PC-9 (cell line): ENCODE measurements around the gene PYCR2. TPM values are rescaled to one million over a fixed set of nuclear protein-coding genes. Genes with fewer than 3 reads are reported as not detected.
"Not testable (repeated sequence)": the region's sequence is repeated elsewhere in the genome, so short reads cannot be mapped to it uniquely, and the experiment has no call there.

Experiments used
- BruUV-seq: library from RNA; stranded (reverse); fragments of 400-500 nt; replicated peaks from 2 replicates; lab custom pipeline; 2021; lab: Mats Ljungman, UMichigan
- CTCF ChIA-PET: fragments of 300-600 bp; sonication (Branson Sonifier 250); formaldehyde crosslinking; loops from one replicate; lab custom pipeline; 2022; ENCODE audit warnings: antibody characterized with exemption; lab: Charles Lee
- POLR2A ChIA-PET: fragments of 300-600 bp; sonication (Branson Sonifier 250); formaldehyde crosslinking; loops from one replicate; lab custom pipeline; 2022; ENCODE audit warnings: antibody characterized with exemption; ENCODE audit not compliant: unreplicated experiment; lab: Charles Lee
- DNase-seq, 2 experiments: peaks; one replicate each; pipeline versions ENCODE4 v3.0.0 to v3.0.0-alpha.2; 2015 to 2022; ENCODE audit warnings: mixed read lengths in 1 of 2
- H2AFZ ChIP-seq: fragments of 200-600 bp; sonication (generic); 2 replicates; pipeline ENCODE4 v1.8.1; 2017; ENCODE audit warnings: antibody characterized with exemption
- H3F3A ChIP-seq: fragments of 200-600 bp; sonication (generic); 2 replicates; pipeline ENCODE4 v1.8.1; 2017; ENCODE audit warnings: antibody characterized with exemption, mild to moderate bottlenecking, low read depth; ENCODE audit not compliant: insufficient read depth
- H3K27ac ChIP-seq: fragments of 200-600 bp; sonication (generic); 2 replicates; pipeline ENCODE4 v1.6.1; 2016; ENCODE audit warnings: mixed run types
- H3K27me3 ChIP-seq: fragments of 200-600 bp; sonication (generic); 2 replicates; pipeline ENCODE4 v1.6.1; 2016; ENCODE audit warnings: low read depth, mixed run types; ENCODE audit not compliant: insufficient read depth
- H3K36me3 ChIP-seq: fragments of 200-600 bp; sonication (generic); 2 replicates; pipeline ENCODE4 v1.6.1; 2016; ENCODE audit warnings: low read depth, mixed run types
- H3K4me1 ChIP-seq: fragments of 200-600 bp; sonication (generic); replicated peaks from 2 replicates; pipeline ENCODE4 v1.6.1; 2016; ENCODE audit warnings: mixed run types; ENCODE audit not compliant: insufficient read depth
- H3K4me2 ChIP-seq: fragments of 200-600 bp; sonication (generic); 2 replicates; pipeline ENCODE4 v1.6.1; 2017; ENCODE audit warnings: mixed run types
- H3K4me3 ChIP-seq: fragments of 200-600 bp; sonication (generic); 2 replicates; pipeline ENCODE4 v1.6.1; 2016; ENCODE audit warnings: mixed run types
- H3K79me2 ChIP-seq: fragments of 200-600 bp; sonication (generic); 2 replicates; pipeline ENCODE4 v1.6.1; 2017; ENCODE audit warnings: low read depth, mixed run types
- H3K9me2 ChIP-seq: fragments of 200-600 bp; sonication (generic); 2 replicates; pipeline ENCODE4 v1.8.1; 2017; ENCODE audit warnings: mild to moderate bottlenecking; ENCODE audit not compliant: insufficient read depth
- H3K9me3 ChIP-seq: fragments of 200-600 bp; sonication (generic); 2 replicates; pipeline ENCODE4 v1.8.1; 2016; ENCODE audit warnings: low read depth; ENCODE audit not compliant: insufficient read depth
- H4K20me1 ChIP-seq: fragments of 200-600 bp; sonication (generic); 2 replicates; pipeline ENCODE4 v1.8.1; 2017; ENCODE audit not compliant: insufficient read depth
- EZH2 ChIP-seq: fragments of 200-600 bp; sonication (generic); IDR thresholded peaks from 2 replicates; pipeline ENCODE4 v1.8.0; 2017; ENCODE audit warnings: antibody characterized with exemption, low read depth
- intact Hi-C: fragments of 100-400 bp; cut with micrococcal nuclease; formaldehyde crosslinking; loops from one replicate; pipeline ENCODE4 v1.10.0; 2022; ENCODE audit not compliant: unreplicated experiment
- total RNA-seq: library from RNA; stranded (reverse); gene quantifications from 2 replicates; pipeline ENCODE4 v1.2.3, GENCODE V29; 2021
- TF ChIP-seq, protein P1 (sequence below): fragments of 200-600 bp; sonication (generic); conservative IDR thresholded peaks from 2 replicates; pipeline ENCODE4 v1.6.1; 2017; ENCODE audit warnings: mixed run types, antibody characterized with exemption, mild to moderate bottlenecking, moderate library complexity

Gene PYCR2
- total RNA-seq, 1 experiment from 2014 or later = 100 TPM

DNA sequence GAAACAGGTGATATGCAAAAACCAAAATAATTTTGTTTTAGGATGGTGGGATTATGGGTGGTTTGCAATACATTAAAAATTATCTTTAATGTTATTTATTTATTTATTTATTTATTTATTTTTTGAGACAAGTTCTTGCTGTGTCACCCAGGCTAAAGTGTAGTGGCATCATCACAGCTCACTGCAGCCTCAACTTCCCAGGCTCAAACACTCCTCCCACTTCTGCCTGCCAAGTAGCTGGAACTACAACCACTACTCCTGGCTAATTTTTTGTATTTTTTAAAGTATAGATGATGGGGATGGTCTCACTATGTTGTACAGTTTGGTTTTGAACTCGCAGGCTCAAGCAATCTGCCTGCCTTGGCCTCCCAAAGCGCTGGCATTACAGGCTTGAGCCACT is 6.5 kb upstream of the PYCR2 start:
- Histone ChIP-seq H3F3A (0 out of 2 replicates have a peak, but pooled peaks cover 11% of the 10 kb centered on the region), H3K9me2 (no peaks in the 10 kb centered on the region), H3K4me1 (no peaks in the 10 kb centered on the region), H3K79me2 (no peaks in the 10 kb centered on the region), H2AFZ (no peak overlapping the region), H3K36me3 (no peaks in the 10 kb centered on the region), H3K4me3 (no peak overlapping the region), H3K9me3 (no peaks in the 10 kb centered on the region), H4K20me1 (no peaks in the 10 kb centered on the region), H3K27ac (no peak overlapping the region), H3K27me3 (no peaks in the 10 kb centered on the region), H3K4me2 (no peak overlapping the region)
- BruUV-seq = no TSS peak
- DNase-seq = no peak
- no peak for TF ChIP-seq EZH2
- TF ChIP-seq, protein P1, sequence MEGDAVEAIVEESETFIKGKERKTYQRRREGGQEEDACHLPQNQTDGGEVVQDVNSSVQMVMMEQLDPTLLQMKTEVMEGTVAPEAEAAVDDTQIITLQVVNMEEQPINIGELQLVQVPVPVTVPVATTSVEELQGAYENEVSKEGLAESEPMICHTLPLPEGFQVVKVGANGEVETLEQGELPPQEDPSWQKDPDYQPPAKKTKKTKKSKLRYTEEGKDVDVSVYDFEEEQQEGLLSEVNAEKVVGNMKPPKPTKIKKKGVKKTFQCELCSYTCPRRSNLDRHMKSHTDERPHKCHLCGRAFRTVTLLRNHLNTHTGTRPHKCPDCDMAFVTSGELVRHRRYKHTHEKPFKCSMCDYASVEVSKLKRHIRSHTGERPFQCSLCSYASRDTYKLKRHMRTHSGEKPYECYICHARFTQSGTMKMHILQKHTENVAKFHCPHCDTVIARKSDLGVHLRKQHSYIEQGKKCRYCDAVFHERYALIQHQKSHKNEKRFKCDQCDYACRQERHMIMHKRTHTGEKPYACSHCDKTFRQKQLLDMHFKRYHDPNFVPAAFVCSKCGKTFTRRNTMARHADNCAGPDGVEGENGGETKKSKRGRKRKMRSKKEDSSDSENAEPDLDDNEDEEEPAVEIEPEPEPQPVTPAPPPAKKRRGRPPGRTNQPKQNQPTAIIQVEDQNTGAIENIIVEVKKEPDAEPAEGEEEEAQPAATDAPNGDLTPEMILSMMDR = no peak
- POLR2A ChIA-PET = no interaction called here
- intact Hi-C loops = no loop called here
- CTCF ChIA-PET = interaction anchor here (0.7 kb wide), 1 partner anchor 588 kb away, joined by 12 read pairs; no protein-coding TSS in a partner anchor

DNA sequence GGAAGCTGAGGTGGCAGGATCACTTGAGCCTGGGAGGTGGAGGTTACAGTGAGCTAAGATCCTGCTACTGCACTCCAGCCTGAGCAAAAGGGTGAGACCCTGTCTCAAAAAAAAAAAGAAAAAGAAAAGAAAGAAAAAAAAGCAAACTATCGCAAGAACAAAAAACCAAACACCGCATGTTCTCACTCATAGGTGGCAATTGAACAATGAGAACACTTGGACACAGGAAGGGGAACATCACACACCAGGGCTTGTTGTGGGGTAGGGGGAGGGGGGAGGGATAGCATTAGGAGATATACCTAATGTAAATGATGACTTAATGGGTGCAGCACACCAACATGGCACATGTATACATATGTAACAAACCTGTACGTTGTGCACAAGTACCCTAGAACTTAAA is 5.4 kb upstream of the PYCR2 start:
- BruUV-seq, H3K4me2 ChIP-seq, POLR2A ChIA-PET, H3F3A ChIP-seq, H3K9me2 ChIP-seq, H3K9me3 ChIP-seq, H3K27ac ChIP-seq, DNase-seq, intact Hi-C loops, H3K4me1 ChIP-seq, H2AFZ ChIP-seq, H3K4me3 ChIP-seq, CTCF ChIA-PET, H3K79me2 ChIP-seq, H3K36me3 ChIP-seq, H3K27me3 ChIP-seq, H4K20me1 ChIP-seq: not testable (repeated sequence)

- ChIA-PET CTCF (no interaction called here), POLR2A (interaction anchor here (0.6 kb wide), 1 partner anchor 44 kb away, joined by 3 read pairs; no protein-coding TSS in a partner anchor)
- peak overlapping the region; percentile 72 for H2AFZ ChIP-seq
Measured at GRCh38 chr1:225928186-225929175, 4.4 kb upstream of the PYCR2 start.

More at GRCh38 chr1:225928186-225929175, 4.4 kb upstream of the PYCR2 start:
- H3F3A ChIP-seq = 0 out of 2 replicates have a peak, but pooled peaks cover 4% of the 10 kb centered on the region
- DNase-seq = no peak
- H3K79me2 ChIP-seq = peaks cover 5% of the 10 kb centered on the region
- BruUV-seq = no TSS peak
- no peaks in the 10 kb centered on the region for H3K9me2 ChIP-seq
- intact Hi-C loops = no loop called here
- no peaks in the 10 kb centered on the region for H3K27me3 ChIP-seq
- H3K4me3 ChIP-seq = no peak overlapping the region
- TF ChIP-seq, protein P1 = no peak
- TF ChIP-seq EZH2 = no peak
- H4K20me1 ChIP-seq = no peaks in the 10 kb centered on the region
- no peak overlapping the region for H3K27ac ChIP-seq
- H3K36me3 ChIP-seq = no peaks in the 10 kb centered on the region
- H3K4me2 ChIP-seq = no peak overlapping the region
- H3K4me1 ChIP-seq = no peaks in the 10 kb centered on the region; the same call in 1 of the 2 replicates
- no peaks in the 10 kb centered on the region for H3K9me3 ChIP-seq
